ENCODE measurements around the gene PSKH1.
"Not testable (repeated sequence)": the region's sequence is repeated elsewhere in the genome, so short reads cannot be mapped to it uniquely, and the experiment has no call there.

The PSKH1 gene

GRCh38 chr16:67963292-67963661 is 70.2 kb downstream of the PSKH1 start:
- no peak for DNase-seq (ENCODE audit: low read depth)

DNA sequence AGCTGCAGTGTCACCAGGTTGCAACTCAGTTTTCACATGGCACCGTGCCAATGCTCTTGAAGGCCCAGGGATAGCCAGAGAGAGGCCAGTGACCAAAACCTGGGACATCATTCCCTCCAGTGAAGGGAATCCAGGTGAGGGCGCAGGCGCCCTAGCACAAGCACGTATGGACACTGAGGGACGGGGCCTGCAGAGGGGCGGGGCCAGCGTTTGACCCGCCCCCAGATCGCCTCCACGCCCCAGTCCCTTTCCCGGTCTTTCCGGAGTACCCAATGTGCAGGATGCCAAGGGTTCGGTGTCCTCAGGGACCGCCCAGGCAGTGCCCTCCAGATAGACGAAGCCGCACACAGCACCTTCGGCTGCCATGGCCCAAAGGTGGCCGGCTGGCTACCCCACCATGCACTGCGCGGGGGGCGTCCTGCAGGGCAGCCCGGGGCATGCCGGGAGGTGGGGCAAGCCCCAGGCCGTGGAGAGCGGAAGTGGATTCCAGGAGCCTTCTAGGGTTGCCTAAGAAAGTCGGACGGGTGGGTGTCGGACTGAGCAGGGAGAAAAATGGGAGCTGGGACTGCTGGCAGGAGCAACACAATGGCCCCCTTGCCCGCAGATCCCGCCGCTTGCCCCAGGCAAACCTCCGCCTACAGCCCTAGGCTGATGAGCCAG is 70.7 kb downstream of the PSKH1 start:
- DNase-seq (ENCODE audit: low read depth) = no peak

GRCh38 chr16:67964477-67965131 is 71.5 kb downstream of the PSKH1 start:
- no peak for DNase-seq (ENCODE audit: low read depth)

- no peak for DNase-seq (ENCODE audit: low read depth)
Observed at GRCh38 chr16:67965668-67966548, 72.9 kb downstream of the PSKH1 start.

GRCh38 chr16:67966549-67967182 is 73.6 kb downstream of the PSKH1 start:
- no peak for DNase-seq (ENCODE audit: low read depth)

DNA sequence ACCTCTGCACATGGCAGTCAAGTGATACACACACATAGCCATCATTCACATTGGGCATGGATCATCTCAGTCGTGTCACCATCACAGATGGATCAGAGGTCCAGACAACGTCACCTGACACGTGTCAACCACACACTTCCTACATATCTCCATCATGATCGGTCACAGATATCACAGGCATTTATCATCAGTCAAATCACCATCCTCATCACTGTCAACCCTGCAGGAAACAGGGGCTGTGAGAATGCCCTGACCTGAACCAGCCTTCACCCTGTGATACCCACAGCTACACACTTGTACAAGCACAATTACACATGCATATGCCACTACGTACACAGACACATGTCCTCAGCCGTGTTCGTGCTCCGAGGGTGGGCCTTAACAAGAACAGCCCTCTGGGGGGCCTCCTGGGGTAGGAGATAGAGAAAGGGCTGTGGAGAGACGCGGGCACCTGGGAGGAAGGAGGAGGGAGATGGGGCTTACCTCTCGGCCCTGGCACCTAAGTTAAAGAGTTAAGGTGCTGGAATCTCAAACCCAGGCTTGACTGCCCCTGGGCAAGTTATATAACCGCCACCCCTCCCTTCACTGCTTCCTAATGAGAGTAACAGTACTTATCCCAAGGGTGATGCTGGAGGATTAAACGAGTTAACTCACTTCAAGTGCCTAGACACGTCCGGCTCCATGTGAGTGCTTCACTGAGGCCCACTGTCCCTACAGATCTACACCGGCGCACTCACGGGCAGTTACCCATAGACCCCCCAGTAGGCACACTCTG is 74.3 kb downstream of the PSKH1 start:
- no peak for DNase-seq (ENCODE audit: low read depth)

DNA sequence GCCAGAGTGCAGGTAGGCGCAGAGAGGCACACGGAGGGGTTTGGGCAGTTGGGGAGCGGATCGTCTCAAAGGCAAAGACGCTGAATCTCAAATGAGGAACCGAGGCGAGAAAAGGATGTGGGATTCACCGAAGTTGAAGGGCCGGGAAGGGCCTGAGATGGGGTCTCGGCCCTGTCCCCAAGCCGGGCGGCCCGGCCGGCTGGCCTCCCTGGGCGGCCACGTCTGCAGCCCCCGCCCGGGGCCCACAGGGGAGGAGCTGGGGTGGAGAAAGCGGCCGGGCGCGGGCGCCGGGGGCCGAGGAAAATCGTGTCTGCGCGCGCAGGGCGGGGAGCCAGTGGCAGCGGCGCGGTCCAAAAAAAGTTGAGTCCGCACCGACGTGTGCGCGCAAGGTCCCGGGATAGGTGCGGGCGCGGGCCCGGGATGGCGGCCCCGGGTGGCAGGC is 74.9 kb downstream of the PSKH1 start:
- no peak for DNase-seq (ENCODE audit: low read depth)

GRCh38 chr16:67968400-67969253 is 75.6 kb downstream of the PSKH1 start, which contains the start of gene SLC12A4:
TSS of gene SLC12A4 (minus strand) at chr16:67968637. CDS start at chr16:67968553, 84 bp downstream.
- DNase-seq (ENCODE audit: low read depth) = peak; percentile 64

GRCh38 chr16:67969254-67970039 is 76.4 kb downstream of the PSKH1 start:
- no peak for DNase-seq (ENCODE audit: low read depth)

GRCh38 chr16:67971111-67971510 is 78.1 kb downstream of the PSKH1 start:
- DNase-seq (ENCODE audit: low read depth) = no peak

DNA sequence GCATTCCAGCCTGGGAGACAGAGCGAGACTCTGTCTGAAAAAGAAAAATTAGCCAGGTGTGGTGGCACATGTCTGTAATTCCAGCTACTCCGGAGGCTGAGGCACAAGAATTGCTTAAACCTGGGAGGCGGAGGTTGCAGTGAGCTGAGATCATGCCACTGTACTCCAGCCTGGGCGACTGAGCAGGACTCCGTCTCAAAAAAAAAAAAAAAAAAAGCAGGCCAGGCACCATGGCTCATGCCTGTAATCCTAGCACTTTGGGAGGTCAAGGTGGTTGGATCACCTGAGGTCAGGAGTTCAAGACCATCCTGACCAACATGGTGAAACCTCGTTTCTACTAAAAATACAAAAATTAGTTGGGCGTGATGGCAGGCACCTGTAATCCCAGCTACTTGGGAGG is 79.2 kb downstream of the PSKH1 start:
- not testable (repeated sequence) for DNase-seq (ENCODE audit: low read depth)

DNA sequence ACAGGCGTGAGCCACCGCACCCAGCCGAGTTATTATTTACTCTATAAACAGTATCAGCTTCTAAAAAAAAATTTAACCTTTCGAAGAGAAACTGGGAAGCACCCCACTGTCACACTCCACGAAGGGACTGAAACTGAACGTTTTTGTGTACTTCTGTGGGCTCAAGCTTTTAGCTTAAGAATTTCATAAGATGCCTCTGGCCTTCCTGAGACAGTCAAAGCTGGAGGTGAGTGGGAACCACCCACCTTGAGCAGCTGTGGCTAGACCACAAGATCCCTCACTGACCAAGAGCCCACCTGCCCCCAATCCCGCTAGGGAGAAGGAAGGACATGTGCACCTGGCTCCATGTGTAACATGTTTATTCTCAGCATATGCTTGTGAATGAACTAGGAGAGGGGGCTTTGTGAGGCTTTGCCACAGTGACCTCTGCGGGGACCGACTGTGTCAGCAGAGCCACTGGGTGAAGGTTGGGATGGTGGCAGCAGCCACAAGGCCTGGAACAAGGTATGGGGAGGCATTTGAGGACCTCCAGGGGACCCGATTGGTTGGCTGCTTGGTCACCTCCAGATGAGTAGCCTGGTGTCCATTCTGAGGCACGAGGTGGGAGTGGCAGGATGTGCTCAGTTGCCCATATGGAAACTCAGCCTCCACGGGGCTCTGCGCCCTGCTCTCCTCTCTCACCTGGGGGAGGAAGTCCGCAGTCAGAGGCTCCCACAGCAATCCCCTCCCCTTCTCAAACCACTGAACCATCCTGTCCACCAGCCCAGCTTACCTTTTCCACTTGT is 82.5 kb downstream of the PSKH1 start:
- no peak for DNase-seq (ENCODE audit: low read depth)

DNA sequence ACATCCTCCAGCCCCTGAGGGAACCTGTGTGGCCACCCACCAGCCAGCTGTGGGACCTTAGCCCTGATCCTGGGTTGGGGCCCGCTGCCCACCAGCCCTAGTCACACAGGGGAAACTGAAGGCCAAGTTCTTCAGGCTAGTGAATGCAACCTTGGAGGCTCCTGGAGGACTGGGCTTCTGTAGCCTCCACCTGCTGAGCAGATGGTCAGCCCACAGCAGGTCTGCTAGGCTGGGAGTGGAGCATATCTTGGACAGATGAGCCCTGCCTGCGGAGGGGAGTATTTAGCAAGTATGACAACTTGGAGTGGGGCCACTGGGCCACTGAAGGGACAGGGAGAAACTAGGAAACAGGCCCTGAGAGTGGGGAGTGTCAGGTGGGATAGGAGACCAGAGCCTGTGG is 83.2 kb downstream of the PSKH1 start:
- DNase-seq (ENCODE audit: low read depth) = no peak

DNA sequence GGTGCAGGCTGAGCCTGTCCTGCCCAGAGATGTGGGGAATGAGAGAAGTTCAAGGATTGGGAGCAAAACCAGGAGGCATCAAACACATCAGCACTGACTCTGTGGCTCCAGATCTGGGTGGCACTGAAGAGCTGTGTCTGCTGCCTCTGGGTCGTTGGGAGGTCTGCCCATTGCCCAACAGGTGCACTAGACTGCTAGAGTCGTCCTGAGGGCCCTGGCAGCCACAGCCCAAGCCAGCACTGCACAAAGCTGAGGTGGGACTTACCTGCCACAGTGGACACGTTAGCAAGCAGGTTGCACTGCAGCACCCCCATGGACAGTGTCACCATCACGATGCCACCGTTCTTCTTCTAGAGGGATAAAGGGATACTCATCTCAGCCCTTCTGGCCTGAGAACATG is 84.0 kb downstream of the PSKH1 start:
- no peak for DNase-seq (ENCODE audit: low read depth)

DNA sequence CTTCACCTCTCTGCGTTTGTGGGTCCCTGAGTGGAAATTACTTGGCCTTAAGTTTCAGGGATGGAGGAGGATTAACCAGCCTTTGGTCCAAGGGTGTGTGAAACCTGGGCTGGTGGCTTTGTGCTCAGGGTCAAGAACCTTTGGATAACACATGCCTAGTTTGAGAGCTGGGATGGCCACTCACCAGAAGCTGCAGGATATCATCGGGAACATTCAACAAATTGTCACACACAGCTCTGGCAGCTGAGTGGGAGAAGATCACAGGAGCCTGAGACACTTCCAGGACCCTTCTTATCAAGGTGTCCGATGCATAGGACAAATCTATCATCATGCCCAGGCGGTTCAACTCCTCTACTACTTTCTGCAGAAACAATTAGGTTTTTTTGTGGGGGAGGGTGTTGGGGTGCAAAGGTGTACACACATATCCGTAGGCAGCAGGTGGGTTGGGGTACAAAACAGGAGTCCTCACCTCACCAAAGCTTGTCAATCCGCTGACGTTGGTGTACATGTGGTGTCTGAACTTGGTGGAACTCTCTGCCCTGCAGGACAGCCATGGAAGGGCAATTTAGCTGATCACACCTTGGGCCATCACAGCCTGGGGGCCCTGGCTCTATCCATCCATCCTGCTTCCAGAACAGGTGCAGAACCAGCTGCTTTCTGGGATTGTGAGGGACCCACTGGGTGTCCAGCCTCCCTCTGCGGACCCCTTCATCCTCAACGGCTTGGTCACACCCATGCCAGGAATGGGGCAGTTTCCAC is 84.6 kb downstream of the PSKH1 start:
- no peak for DNase-seq (ENCODE audit: low read depth)
